GM19023 (cell line): ENCODE results near the gene ATCAY.
"Not testable (repeated sequence)": the region's sequence is repeated elsewhere in the genome, so short reads cannot be mapped to it uniquely, and the experiment has no call there.

ENCODE experiments used
- ATAC-seq: cut with Tn5 transposase; IDR thresholded peaks from one replicate; pipeline ENCODE4 v1.9.1; 2021; ENCODE audit warnings: mild to moderate bottlenecking, moderate library complexity; ENCODE audit not compliant: unreplicated experiment

Gene ATCAY

DNA sequence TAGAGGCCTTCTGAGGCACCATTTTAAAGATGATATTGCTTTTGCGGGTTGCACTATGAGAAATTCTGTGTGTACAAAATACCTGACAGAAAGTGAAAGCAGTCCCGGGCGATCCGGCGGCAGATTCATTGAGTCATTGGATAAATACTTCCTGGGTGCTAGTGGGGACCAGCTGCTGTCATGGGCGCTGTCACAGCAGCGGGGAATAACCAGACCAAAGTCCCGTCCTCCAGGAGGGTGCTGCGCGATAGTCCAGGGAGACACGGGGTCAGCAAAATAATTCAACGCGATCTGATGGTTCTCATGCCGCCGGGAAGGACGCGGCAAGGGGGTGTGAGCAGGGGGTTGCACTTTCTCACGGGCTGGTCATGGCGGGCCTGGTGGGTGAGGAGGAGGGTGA is 25.2 kb upstream of the ATCAY start:
- ATAC-seq: no peak

GRCh38 chr19:3857449-3858003 is 23.0 kb upstream of the ATCAY start:
- ATAC-seq: no peak

DNA sequence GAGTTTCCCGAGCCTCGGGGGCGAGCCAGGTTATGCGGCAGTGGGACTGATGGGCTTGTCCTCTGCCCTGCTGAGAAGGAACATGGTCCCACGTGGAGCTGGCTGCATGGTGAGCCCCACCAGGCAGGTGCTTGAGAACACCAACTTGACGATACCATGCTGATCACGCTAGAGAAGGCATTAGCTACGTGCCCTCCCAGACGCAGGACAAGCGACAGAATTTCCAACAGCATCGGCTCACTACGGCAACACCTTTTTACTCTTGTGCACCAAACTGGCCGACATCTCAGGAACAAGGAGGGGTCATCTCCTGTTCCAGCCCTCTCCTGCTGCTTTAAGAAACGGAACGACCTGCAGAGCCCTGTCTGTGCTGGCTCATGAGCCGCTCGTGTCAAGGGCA is 20.0 kb upstream of the ATCAY start:
- ATAC-seq: no peak

- ATAC-seq: no peak
Measured at GRCh38 chr19:3862826-3863500, 17.5 kb upstream of the ATCAY start.

DNA sequence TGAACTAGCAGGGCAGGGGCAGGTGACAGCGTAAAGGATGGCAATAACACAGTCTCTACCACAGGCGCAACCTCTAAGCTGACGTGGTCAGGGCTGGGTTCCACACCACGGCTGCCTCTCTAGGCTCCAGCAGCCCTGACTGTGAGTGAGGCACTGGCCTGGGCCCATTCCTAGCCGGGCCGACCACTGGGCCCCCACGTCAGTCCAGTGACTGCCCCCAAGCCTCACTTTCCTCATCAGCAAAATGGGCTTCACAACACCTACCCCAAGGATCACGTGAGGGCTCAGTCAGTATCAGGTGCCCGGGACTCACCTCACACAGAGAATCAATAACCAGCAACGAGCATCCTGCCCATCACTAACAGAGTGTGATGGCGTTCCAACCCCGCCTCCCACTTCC is 16.8 kb upstream of the ATCAY start:
- no peak for ATAC-seq

- ATAC-seq: no peak
Measured at GRCh38 chr19:3866910-3867638, 13.4 kb upstream of the ATCAY start.

DNA sequence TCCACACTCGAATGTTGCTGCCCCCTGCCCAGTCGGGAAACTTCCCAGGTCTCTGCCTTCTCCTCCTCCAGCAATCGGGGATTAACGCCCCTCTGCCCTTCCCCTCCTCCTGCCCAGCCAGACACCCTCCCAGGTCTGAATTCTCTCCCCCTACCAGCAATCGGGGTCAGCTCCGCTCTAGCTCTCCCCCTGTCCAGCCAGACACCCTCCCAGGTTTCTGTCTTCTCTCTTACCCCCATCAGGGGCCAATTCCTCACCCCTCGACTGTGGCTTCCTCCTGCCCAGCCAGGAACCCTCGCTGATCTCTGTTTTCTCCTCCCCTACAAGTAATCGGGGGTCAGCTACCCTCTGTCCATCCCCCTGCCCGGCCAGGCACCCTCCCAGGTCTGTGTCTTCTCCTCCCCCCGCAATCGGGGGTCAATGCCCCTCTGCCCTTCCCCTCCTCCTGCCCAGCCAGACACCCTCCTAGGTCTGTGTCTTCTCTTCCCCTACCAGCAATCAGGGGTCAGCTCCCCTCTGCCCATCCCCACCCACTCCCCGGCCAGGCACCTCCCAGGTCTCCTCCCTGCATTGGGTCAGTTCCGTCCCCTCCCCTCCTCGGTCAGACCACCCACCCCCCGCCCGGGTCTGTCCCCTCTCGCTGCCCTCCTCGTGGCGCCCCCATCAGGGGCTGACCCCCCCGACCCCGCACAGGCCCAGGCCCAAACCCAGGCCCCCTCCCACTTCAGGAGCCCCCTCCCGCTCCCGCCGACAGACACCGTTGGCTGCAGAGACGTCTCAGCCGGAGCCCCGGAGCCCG is 12.3 kb upstream of the ATCAY start:
- ATAC-seq: no peak

DNA sequence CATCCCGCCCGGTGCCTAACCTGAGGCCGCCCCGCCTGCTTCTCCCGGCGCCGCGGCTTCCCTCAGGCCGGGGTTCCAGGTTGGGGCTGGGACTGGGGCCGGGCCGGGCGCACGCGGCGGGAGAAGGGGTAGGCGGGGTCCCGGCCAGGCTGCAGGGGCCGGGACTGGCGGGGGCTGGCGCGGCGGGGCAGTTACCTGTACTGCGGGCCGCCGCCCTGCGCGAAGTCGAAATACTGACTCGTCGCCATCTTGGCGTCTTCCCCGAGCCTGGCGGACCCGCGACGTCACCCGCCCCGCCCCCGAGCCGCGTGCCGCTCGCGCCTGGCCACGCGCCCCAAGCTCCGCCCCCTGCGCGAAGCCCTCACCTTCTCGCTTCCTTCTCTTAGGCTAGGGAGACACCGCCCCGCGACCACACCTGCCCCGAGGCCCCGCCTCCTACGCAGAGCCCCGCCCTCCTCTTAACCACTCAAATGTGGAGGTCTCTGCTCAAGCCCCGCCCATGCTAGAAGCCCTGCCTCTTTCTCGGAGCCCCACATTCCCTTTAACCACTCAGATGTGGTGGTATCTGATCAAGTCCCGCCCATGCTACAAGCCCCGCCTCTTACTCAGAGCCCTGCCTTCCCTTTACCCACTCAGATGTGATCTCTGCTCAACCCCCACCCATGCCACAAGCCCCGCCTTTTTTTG is 11.6 kb upstream of the ATCAY start, which contains the start of gene ZFR2:
Gene ZFR2, minus strand, starts transcription at position 269 of the 687 bp plus-strand sequence. Its CDS starts 21 bp downstream, at position 248.
- ATAC-seq: no peak

DNA sequence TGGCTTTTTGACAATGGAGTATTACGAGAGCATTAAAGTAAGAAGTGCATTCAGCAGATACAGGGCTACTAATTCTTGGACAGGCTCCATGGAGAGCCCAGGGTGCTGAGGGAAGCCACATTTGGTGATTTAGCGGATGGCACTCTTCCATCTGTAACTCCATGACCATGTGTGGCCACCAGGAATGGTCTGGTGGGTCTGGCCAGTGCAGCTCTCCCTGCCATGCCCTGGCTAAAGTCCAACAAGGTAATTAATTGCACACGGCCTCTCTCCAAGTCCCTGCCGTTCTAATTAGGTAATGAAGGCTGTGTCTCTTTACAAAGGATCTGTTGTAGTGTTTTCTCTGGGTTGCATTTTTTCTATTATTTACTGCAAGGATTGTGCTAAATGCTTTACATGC is 7.3 kb upstream of the ATCAY start:
- no peak for ATAC-seq

DNA sequence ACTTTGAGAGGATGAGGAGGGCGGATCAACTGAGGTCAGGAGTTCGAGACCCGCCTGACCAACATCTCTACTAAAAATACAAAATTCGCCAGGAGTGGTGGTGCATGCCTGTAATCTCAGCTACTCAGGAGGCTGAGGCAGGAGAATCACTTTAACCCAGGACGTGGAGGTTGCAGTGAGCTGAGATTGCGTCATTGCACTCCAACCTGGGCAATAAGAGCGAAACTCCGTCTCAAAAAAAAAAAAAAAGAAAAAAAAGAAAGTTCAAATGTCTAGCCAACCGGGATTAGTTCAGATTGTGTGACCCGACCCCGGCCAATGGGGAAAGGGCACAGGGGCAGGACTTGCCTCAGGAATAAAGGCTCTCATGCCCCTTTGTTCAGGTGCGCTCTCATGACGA is 5.8 kb upstream of the ATCAY start:
- ATAC-seq: not testable (repeated sequence)

DNA sequence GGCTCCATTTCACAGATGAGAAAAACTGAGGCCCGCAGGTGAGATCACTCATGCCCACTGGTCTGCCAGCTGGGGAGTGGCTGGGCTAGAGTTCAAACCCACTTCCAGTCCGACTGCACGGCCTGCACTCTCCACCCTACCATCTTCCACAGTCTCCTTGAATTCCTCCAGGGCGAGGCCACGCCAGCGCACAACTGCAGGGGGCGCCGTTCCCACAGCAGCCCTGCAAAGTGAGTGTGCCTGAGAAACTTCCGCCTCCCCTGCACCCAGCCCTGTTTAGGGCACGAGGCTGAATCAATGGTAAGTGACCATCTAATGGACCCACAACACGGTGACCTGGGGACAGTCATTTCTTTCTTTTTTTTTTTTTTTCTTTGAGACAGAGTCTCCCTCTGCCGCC is 829 bp upstream of the ATCAY start:
- no peak for ATAC-seq

GRCh38 chr19:3881272-3882040 is 971 bp downstream of the ATCAY start:
- ATAC-seq: no peak

DNA sequence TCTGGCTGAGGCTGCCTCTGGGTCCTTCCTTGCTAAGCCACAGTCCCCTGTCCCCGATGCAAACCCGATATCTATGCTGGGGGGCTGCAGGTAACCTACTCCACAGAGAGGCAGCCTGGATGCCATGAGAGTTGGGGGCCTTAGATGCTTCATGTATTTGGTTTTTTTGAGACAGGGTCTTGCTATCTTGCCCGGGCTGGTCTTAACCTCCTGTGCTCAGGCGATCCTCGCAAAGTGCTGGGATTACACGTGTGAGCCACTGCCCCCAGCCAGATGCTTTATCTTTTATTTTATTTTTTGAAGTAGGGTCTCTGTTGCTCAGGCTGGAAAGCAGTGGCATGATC is 1.5 kb downstream of the ATCAY start:
- no peak for ATAC-seq

DNA sequence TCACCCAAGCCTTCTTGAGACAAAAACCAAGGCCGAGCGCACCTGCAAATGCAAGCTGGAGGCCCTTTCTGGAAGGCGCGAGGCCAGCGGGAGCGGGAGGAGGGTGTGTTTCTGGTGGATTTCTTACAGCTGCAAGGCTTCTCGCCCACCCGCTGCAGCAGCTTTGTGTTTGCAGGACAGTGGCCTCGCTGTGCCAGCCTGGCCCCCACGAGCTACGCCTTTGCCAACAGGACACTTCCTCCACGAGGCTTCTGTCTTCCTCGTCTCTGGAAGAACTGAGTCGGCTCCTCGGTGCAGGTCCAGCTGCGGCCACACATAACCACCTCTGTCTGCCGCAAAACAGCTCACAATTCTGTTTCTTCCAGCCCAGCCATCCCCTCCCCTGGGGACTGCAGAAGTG is 10.1 kb downstream of the ATCAY start:
- ATAC-seq: no peak

DNA sequence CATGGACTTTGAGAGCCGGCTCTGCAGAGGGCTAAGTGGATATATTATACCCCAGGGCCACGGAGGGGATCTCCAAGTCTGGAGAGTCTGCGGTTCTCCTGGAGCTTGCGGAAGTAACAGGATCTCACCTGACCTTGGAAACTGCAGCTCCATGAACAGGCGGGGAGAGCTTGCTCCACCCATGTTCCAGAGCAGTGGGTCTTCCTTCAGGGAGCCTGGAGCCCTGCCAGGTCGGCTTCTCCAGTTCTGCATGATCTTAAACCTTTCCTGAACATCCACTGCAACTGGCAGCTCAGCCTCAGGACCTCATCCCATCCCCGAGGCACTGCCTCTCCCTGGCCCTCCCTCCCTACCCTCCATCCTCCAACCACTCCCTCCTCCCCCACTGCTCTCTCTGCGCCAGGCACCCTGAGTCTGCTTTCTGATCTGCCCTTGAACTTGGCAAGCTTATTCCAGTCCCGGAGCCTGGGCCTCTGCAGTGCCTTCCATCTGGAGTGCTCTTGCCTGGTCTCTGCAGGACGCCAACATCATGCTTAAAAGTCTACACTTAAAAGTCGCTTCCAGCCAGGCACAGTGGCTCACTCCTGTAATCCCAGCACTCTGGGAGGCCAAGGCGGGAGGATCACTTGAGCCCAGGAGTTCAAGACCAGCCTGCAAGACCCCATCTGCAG is 13.2 kb downstream of the ATCAY start:
- ATAC-seq: no peak

GRCh38 chr19:3894959-3895358 is 14.5 kb downstream of the ATCAY start:
- not testable (repeated sequence) for ATAC-seq

- no peak for ATAC-seq
Measured at GRCh38 chr19:3895788-3896187, 15.3 kb downstream of the ATCAY start.

GRCh38 chr19:3897936-3898335 is 17.5 kb downstream of the ATCAY start:
- no peak for ATAC-seq

DNA sequence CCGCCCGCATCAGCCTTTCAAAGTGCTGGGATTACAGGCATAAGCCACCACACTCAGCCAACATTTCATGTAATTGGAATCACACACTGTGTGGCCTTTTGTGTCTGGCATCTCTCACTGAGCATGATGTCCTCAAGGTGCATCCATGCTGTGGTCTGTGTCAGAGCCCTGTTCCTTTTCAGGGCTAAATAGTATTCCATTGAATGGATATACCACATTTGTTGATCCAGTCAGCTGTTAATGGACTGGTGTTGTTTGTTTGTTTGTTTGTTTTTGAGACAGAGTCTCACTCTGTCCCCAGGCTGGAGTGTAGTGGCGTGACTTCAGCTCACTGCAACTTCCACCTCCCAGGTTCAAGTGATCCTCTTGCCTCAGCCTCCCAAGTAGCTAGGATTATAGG is 17.9 kb downstream of the ATCAY start:
- no peak for ATAC-seq
